ENCODE measurements around the gene MYO7B.

The MYO7B gene

DNA sequence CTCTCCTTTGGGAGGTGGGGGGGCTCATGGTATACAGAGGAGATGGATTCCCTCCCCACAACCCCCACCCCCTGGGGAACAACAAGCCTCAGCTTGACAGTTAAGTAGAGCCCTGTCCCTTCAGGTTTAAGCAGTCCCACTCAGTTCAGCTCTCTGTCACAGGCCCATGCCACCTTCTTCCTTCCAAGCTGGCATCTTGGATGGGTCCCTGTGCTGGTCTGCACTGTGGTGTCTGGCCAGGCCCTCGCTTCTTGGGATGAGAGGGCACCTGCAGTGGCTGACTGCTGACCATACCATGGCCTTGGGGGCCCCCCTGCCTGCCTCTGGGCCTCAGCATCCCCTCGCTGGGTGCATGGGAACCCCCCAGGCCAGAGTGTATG, 90.1 kb downstream of the MYO7B start:
- CTCF ChIA-PET = interaction anchor here (1.8 kb wide), 1 partner anchor 35 kb away, joined by 6 read pairs; no protein-coding TSS in a partner anchor
- 93% methylated on average over 2 of the region's 2 CpGs for WGBS (ENCODE audit: insufficient coverage)

DNA sequence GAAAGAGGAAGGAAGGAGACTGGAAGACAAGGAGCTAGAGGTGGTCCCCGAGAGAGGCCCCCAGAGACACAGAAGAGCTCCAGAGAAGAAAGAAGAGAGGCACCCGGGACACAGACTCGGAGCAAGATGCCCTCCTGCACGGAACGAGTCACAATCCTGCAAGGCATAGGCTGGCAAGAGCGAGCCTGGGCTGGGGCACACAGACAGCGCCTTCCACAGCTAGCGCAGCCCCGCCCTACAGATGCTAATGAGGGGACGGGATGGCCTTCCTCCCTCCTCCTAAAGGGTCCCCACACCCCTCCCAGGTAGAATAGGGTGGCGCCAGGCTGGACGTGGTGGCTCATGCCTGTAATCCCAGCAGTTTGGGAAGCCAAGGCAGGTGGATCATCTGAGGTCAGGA, 90.7 kb downstream of the MYO7B start:
- no peak overlapping the region for H3K27ac ChIP-seq (ENCODE audit: insufficient read depth in 1 of 2, low read depth in 1 of 2, low read length in 2 of 2, poor library complexity in 1 of 2, severe bottlenecking in 2 of 2)
- 72% methylated on average over 8 of the region's 12 CpGs for WGBS (ENCODE audit: insufficient coverage)
- peaks cover 0 to 24% (median 19%) of the 10 kb centered on the region in 4 experiments for H3K4me1 ChIP-seq (ENCODE audit: control extremely low read depth in 1 of 4, control insufficient read depth in 4 of 4, insufficient read depth in 4 of 4, low read length in 3 of 4)
- no peaks in the 10 kb centered on the region for H3K36me3 ChIP-seq (ENCODE audit: control insufficient read depth in 4 of 4, insufficient read depth in 4 of 4, low read length in 3 of 4)
- CTCF ChIA-PET = interaction anchor here (1.2 kb wide), 1 partner anchor 35 kb away, joined by 5 read pairs; no protein-coding TSS in a partner anchor
- no peaks in the 10 kb centered on the region for H3K27me3 ChIP-seq (replicated peaks in 2 of 5; ENCODE audit: control insufficient read depth in 4 of 5, insufficient read depth in 5 of 5, low read length in 4 of 5)
- DNase-seq = no peak
- no peak overlapping the region for H3K4me3 ChIP-seq (ENCODE audit: control insufficient read depth in 1 of 7, extremely low read depth in 1 of 7, insufficient read depth in 4 of 7, low read depth in 2 of 7, low read length in 6 of 7)
- POLR2A ChIA-PET = no interaction called here
- no peaks in the 10 kb centered on the region for H3K9me3 ChIP-seq (ENCODE audit: control extremely low read depth in 1 of 5, control insufficient read depth in 4 of 5, insufficient read depth in 2 of 5, low read depth in 1 of 5, low read length in 4 of 5)

More for the DNA sequence above, 90.1 kb downstream of the MYO7B start:
- POLR2A ChIA-PET = interaction anchor here (0.6 kb wide), 1 partner anchor 13 kb away, joined by 3 read pairs; no protein-coding TSS in a partner anchor
- DNase-seq = no peak
- Histone ChIP-seq H3K36me3 (ENCODE audit: control insufficient read depth in 4 of 4, insufficient read depth in 4 of 4, low read length in 3 of 4) (no peaks in the 10 kb centered on the region), H3K4me1 (ENCODE audit: control extremely low read depth in 1 of 4, control insufficient read depth in 4 of 4, insufficient read depth in 4 of 4, low read length in 3 of 4) (peaks cover 0 to 25% (median 18%) of the 10 kb centered on the region in 4 experiments), H3K4me3 (ENCODE audit: control insufficient read depth in 1 of 7, extremely low read depth in 1 of 7, insufficient read depth in 4 of 7, low read depth in 2 of 7, low read length in 6 of 7) (no peak overlapping the region), H3K27ac (ENCODE audit: insufficient read depth in 1 of 2, low read depth in 1 of 2, low read length in 2 of 2, poor library complexity in 1 of 2, severe bottlenecking in 2 of 2) (no peak overlapping the region), H3K27me3 (replicated peaks in 2 of 5; ENCODE audit: control insufficient read depth in 4 of 5, insufficient read depth in 5 of 5, low read length in 4 of 5) (no peaks in the 10 kb centered on the region), H3K9me3 (ENCODE audit: control extremely low read depth in 1 of 5, control insufficient read depth in 4 of 5, insufficient read depth in 2 of 5, low read depth in 1 of 5, low read length in 4 of 5) (no peaks in the 10 kb centered on the region)

DNA sequence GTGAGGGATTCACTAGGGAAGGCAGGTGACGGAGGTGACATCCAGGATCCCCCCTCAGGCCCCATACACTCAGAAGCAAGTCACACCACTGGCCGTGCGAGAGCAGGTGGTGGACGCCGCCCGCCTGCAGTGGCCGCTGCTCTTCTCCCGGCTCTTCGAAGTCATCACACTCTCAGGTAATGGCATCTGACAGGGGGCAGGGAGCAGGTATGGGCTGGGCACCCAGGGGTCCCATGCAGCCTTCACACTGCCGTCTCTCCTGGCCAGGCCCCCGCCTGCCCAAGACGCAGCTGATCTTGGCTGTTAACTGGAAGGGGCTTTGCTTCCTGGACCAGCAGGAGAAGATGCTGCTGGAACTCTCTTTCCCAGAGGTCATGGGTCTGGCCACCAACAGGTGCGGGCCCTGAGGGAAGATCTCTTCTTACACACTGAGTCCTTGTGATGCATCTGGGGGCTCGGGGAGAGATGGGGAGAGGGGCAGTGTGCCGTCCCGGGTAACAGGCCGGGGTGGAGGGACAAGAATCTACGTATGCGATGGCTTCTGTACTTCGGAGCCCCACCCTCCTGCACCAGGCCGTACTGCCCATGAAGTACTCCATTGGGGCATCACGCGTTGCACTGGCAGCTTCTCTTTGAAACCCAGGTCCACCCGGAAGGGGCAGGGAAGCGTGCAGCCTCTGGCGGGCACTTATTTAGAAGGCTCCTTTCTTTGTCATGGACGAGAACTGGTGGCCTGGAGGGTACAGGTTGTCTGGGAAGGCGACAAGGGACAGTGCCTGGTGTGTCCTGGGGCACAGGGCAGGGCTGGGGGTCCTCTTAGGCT, 91.6 kb downstream of the MYO7B start:
- Histone ChIP-seq H3K4me1 (ENCODE audit: control extremely low read depth in 1 of 4, control insufficient read depth in 4 of 4, insufficient read depth in 4 of 4, low read length in 3 of 4) (peaks cover 0 to 19% (median 15%) of the 10 kb centered on the region in 4 experiments), H3K9me3 (ENCODE audit: control extremely low read depth in 1 of 5, control insufficient read depth in 4 of 5, insufficient read depth in 2 of 5, low read depth in 1 of 5, low read length in 4 of 5) (no peaks in the 10 kb centered on the region), H3K27me3 (replicated peaks in 2 of 5; ENCODE audit: control insufficient read depth in 4 of 5, insufficient read depth in 5 of 5, low read length in 4 of 5) (no peaks in the 10 kb centered on the region), H3K4me3 (ENCODE audit: control insufficient read depth in 1 of 7, extremely low read depth in 1 of 7, insufficient read depth in 4 of 7, low read depth in 2 of 7, low read length in 6 of 7) (no peak overlapping the region), H3K36me3 (ENCODE audit: control insufficient read depth in 4 of 4, insufficient read depth in 4 of 4, low read length in 3 of 4) (no peaks in the 10 kb centered on the region), H3K27ac (ENCODE audit: insufficient read depth in 1 of 2, low read depth in 1 of 2, low read length in 2 of 2, poor library complexity in 1 of 2, severe bottlenecking in 2 of 2) (no peak overlapping the region)
- WGBS (ENCODE audit: insufficient coverage) = 98% methylated on average over 18 of the region's 28 CpGs
- ChIA-PET POLR2A (no interaction called here), CTCF (interaction anchor here (1.2 kb wide), 1 partner anchor 36 kb away, joined by 5 read pairs; no protein-coding TSS in a partner anchor)
- DNase-seq = no peak

DNA sequence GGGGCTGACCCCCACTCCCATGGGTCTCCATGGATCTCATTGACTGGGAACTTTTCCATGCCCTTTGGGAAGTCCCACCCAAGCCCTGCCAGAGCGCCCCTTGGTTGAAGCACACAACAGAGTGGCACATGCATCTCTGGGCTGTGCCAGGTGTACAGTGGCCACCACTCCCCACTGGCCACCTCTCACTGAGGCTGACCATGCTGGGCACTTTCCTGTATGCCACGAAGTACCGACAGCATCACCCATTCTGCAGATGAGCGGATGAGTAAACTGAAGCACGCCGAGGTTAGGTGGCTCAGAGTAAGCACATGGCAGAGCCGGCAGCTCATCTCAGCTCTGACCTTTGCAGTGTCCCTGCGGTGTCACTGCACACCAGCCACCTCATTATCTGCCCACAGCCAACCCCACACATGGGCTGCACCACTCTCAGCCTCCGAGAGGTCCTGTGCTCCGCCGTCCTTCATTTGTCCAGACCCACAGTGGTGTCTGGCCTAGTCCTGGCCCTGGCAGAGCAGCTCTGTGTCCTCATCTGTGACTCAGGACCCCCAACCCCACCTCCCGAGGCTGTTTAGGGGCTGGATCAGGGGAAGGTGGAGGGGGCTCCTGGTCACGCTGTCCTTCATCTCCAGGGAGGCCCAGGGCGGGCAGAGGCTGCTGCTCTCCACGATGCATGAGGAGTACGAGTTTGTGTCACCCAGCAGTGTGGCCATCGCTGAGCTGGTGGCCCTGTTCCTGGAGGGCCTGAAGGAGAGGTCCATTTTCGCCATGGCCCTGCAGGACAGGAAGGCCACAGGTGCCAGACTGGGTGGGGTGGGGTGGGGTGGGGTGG, 92.5 kb downstream of the MYO7B start:
- 98% methylated on average over 15 of the region's 18 CpGs for WGBS (ENCODE audit: insufficient coverage)
- Histone ChIP-seq H3K36me3 (ENCODE audit: control insufficient read depth in 4 of 4, insufficient read depth in 4 of 4, low read length in 3 of 4) (no peaks in the 10 kb centered on the region), H3K4me3 (ENCODE audit: control insufficient read depth in 1 of 7, extremely low read depth in 1 of 7, insufficient read depth in 4 of 7, low read depth in 2 of 7, low read length in 6 of 7) (no peak overlapping the region), H3K9me3 (ENCODE audit: control extremely low read depth in 1 of 5, control insufficient read depth in 4 of 5, insufficient read depth in 2 of 5, low read depth in 1 of 5, low read length in 4 of 5) (no peaks in the 10 kb centered on the region), H3K4me1 (ENCODE audit: control extremely low read depth in 1 of 4, control insufficient read depth in 4 of 4, insufficient read depth in 4 of 4, low read length in 3 of 4) (peaks cover 0 to 20% (median 15%) of the 10 kb centered on the region in 4 experiments), H3K27ac (ENCODE audit: insufficient read depth in 1 of 2, low read depth in 1 of 2, low read length in 2 of 2, poor library complexity in 1 of 2, severe bottlenecking in 2 of 2) (no peak overlapping the region), H3K27me3 (replicated peaks in 2 of 5; ENCODE audit: control insufficient read depth in 4 of 5, insufficient read depth in 5 of 5, low read length in 4 of 5) (no peaks in the 10 kb centered on the region)
- ChIA-PET CTCF (no interaction called here), POLR2A (no interaction called here)
- no peak for DNase-seq

DNA sequence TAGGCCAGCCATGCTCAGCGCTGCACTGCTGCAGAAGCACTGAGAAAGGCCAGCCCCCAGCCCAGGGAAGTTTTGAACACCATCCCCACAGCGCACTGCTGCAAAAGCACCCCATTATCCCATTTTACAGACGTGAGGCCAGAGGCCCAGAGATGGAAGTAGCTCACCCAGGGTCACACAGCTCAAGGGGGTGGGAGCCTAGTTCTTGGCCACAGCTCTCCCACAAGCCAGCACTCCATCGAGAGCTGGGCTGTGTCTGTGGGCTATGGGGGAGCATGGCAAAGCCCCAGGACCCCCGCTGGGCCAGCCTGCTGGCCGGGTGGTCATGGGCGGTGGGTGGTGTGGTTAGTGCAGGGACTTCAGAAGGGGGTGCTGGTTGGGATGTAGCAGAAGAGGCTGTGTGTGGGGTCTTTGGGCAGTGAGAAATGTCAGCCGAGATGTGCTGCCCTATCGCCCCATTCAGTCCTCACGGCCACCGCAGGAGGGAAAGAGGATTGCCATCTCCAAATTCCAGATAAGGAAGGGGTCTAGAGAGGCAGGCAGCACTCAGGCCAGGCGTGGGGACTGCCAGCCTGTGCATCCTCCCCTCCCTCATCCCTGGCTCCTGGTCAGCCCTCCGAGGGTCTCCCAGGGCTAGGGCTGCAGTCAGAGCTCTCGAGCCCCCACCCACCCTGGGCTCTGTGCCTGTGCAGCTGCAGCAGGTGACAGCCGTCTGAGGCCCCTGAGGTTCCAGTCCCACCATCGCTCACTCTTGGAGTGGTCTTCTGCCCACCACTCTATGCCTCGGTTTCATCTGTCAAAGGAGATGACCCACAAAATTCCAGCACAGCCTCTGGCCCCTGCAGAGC, 93.5 kb downstream of the MYO7B start:
- Histone ChIP-seq H3K27ac (ENCODE audit: insufficient read depth in 1 of 2, low read depth in 1 of 2, low read length in 2 of 2, poor library complexity in 1 of 2, severe bottlenecking in 2 of 2) (no peak overlapping the region), H3K27me3 (replicated peaks in 2 of 5; ENCODE audit: control insufficient read depth in 4 of 5, insufficient read depth in 5 of 5, low read length in 4 of 5) (no peaks in the 10 kb centered on the region), H3K9me3 (ENCODE audit: control extremely low read depth in 1 of 5, control insufficient read depth in 4 of 5, insufficient read depth in 2 of 5, low read depth in 1 of 5, low read length in 4 of 5) (no peaks in the 10 kb centered on the region), H3K4me1 (ENCODE audit: control extremely low read depth in 1 of 4, control insufficient read depth in 4 of 4, insufficient read depth in 4 of 4, low read length in 3 of 4) (peaks cover 0 to 28% (median 20%) of the 10 kb centered on the region in 4 experiments), H3K36me3 (ENCODE audit: control insufficient read depth in 4 of 4, insufficient read depth in 4 of 4, low read length in 3 of 4) (no peaks in the 10 kb centered on the region), H3K4me3 (ENCODE audit: control insufficient read depth in 1 of 7, extremely low read depth in 1 of 7, insufficient read depth in 4 of 7, low read depth in 2 of 7, low read length in 6 of 7) (no peak overlapping the region)
- 99% methylated on average over 10 of the region's 17 CpGs for WGBS (ENCODE audit: insufficient coverage)
- ChIA-PET POLR2A (no interaction called here), CTCF (interaction anchor here (1.4 to 2.4 kb wide), 2 partner anchors 20 to 35 kb away, joined by 5 to 6 read pairs; no protein-coding TSS in a partner anchor)
- no peak for DNase-seq

DNA sequence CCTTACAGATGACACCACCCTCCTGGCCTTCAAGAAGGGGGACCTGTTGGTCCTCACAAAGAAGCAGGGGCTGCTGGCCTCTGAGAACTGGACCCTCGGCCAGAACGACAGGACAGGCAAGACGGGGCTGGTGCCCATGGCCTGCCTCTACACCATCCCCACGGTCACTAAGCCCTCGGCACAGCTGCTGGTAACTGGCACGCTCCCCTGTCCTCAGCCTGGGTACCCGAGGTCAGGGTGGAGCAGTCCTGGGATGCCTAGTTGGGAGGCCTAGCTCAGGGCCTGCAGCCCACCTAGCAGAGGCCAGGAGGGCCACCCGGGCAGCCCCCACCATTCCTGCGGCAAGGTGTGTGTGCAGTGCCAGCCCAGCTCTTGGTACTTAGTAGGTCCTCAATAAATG, 94.2 kb downstream of the MYO7B start:
- Histone ChIP-seq H3K27me3 (replicated peaks in 2 of 5; ENCODE audit: control insufficient read depth in 4 of 5, insufficient read depth in 5 of 5, low read length in 4 of 5) (no peaks in the 10 kb centered on the region), H3K36me3 (ENCODE audit: control insufficient read depth in 4 of 4, insufficient read depth in 4 of 4, low read length in 3 of 4) (no peaks in the 10 kb centered on the region), H3K9me3 (ENCODE audit: control extremely low read depth in 1 of 5, control insufficient read depth in 4 of 5, insufficient read depth in 2 of 5, low read depth in 1 of 5, low read length in 4 of 5) (no peaks in the 10 kb centered on the region), H3K4me1 (ENCODE audit: control extremely low read depth in 1 of 4, control insufficient read depth in 4 of 4, insufficient read depth in 4 of 4, low read length in 3 of 4) (peaks cover 0 to 28% (median 20%) of the 10 kb centered on the region in 4 experiments), H3K27ac (ENCODE audit: insufficient read depth in 1 of 2, low read depth in 1 of 2, low read length in 2 of 2, poor library complexity in 1 of 2, severe bottlenecking in 2 of 2) (no peak overlapping the region), H3K4me3 (ENCODE audit: control insufficient read depth in 1 of 7, extremely low read depth in 1 of 7, insufficient read depth in 4 of 7, low read depth in 2 of 7, low read length in 6 of 7) (no peak overlapping the region)
- no peak for DNase-seq
- ChIA-PET CTCF (interaction anchor here (0.9 to 3.4 kb wide), 4 partner anchors 19 to 39 kb away, joined by 3 to 14 read pairs (median 6); no protein-coding TSS in a partner anchor), POLR2A (no interaction called here)
- WGBS (ENCODE audit: insufficient coverage) = 100% methylated on average over 5 of the region's 9 CpGs

All from common myeloid progenitor, CD34-positive (primary cell).